Breast epithelium (tissue), 3 donors: ENCODE measurements around the gene PALS1.

ENCODE experiments used
- CTCF ChIP-seq, 3 donors: fragments of 450-650 bp; IDR thresholded peaks; one replicate each; pipeline ENCODE4 v1.5.1; 2016 to 2017; ENCODE audit warnings: antibody characterized with exemption in 3 of 3, mild to moderate bottlenecking in 3 of 3, moderate library complexity in 3 of 3
- POLR2A ChIP-seq: fragments of 450-650 bp; IDR thresholded peaks from one replicate; pipeline ENCODE4 v1.6.1; 2016; ENCODE audit warnings: antibody characterized with exemption, mild to moderate bottlenecking, moderate library complexity

GRCh38 chr14:67263499-67264149 lies 22.4 kb downstream of the PALS1 start:
- TF ChIP-seq CTCF (IDR thresholded peaks at IDR 0.05) (no peak), POLR2A (no peak)
